H9 (cell line): ENCODE data around the gene KANSL1. TPM values are rescaled to one million over a fixed set of nuclear protein-coding genes. Genes with fewer than 3 reads are reported as not detected.

Source experiments
- DNase-seq: peaks from one replicate; pipeline ENCODE4 v3.0.0-alpha.2; 2017
- H2AFZ ChIP-seq: one replicate; pipeline ENCODE4 v1.6.1; 2013; ENCODE audit warnings: mild to moderate bottlenecking, low read length, control low read depth, moderate library complexity
- H2AK5ac ChIP-seq: 2 replicates; pipeline ENCODE4 v1.6.1; 2013; ENCODE audit warnings: low read length, control low read depth, mixed read lengths; ENCODE audit not compliant: insufficient read length
- H2BK120ac ChIP-seq: one replicate; pipeline ENCODE4 v1.6.1; 2013; ENCODE audit warnings: low read depth, mild to moderate bottlenecking, low read length, control low read depth, inconsistent platforms; ENCODE audit not compliant: poor library complexity, severe bottlenecking
- H2BK12ac ChIP-seq: 2 replicates; pipeline ENCODE4 v1.6.1; 2013; ENCODE audit warnings: low read length, control low read depth, mixed read lengths, low read depth; ENCODE audit not compliant: insufficient read length
- H2BK15ac ChIP-seq: 2 replicates; pipeline ENCODE4 v1.6.1; 2013; ENCODE audit warnings: low read depth, low read length, control low read depth
- H2BK20ac ChIP-seq: one replicate; pipeline ENCODE4 v1.6.1; 2013; ENCODE audit warnings: low read depth, mild to moderate bottlenecking, low read length, control low read depth, inconsistent platforms; ENCODE audit not compliant: poor library complexity, severe bottlenecking
- H2BK5ac ChIP-seq: 2 replicates; pipeline ENCODE4 v1.6.1; 2013; ENCODE audit warnings: low read length, control low read depth, mixed read lengths; ENCODE audit not compliant: insufficient read length
- H3K14ac ChIP-seq: 2 replicates; pipeline ENCODE4 v1.6.1; 2013; ENCODE audit warnings: low read length, control low read depth; ENCODE audit not compliant: insufficient read depth
- H3K18ac ChIP-seq: 2 replicates; pipeline ENCODE4 v1.6.1; 2013; ENCODE audit warnings: low read depth, mild to moderate bottlenecking, mixed read lengths, low read length, control low read depth; ENCODE audit not compliant: insufficient read length
- H3K23ac ChIP-seq: 2 replicates; pipeline ENCODE4 v1.6.1; 2013; ENCODE audit warnings: low read length, control low read depth, mixed read lengths, low read depth; ENCODE audit not compliant: insufficient read length
- H3K23me2 ChIP-seq: 2 replicates; pipeline ENCODE4 v1.6.1; 2013; ENCODE audit warnings: low read depth, mild to moderate bottlenecking, mixed read lengths, low read length, control low read depth; ENCODE audit not compliant: insufficient read length, poor library complexity, severe bottlenecking
- H3K27ac ChIP-seq: 2 replicates; pipeline ENCODE4 v1.5.1; 2013; ENCODE audit warnings: low read length, control low read depth, mixed read lengths, low read depth; ENCODE audit not compliant: insufficient read length
- H3K27me3 ChIP-seq: 2 replicates; pipeline ENCODE4 v1.6.1; 2013; ENCODE audit warnings: low read length, control low read depth, inconsistent platforms; ENCODE audit not compliant: insufficient read depth
- H3K4ac ChIP-seq: 2 replicates; pipeline ENCODE4 v1.6.1; 2013; ENCODE audit warnings: low read depth, mild to moderate bottlenecking, control low read depth, inconsistent platforms, low read length, moderate library complexity
- H3K4me1 ChIP-seq: 2 replicates; pipeline ENCODE4 v1.6.1; 2013; ENCODE audit warnings: low read length, control low read depth, inconsistent platforms; ENCODE audit not compliant: insufficient read depth
- H3K4me2 ChIP-seq: 2 replicates; pipeline ENCODE4 v1.6.1; 2013; ENCODE audit warnings: low read length, control low read depth, mixed read lengths; ENCODE audit not compliant: insufficient read length, insufficient read depth
- H3K56ac ChIP-seq: 2 replicates; pipeline ENCODE4 v1.6.1; 2013; ENCODE audit warnings: low read depth, mild to moderate bottlenecking, mixed read lengths, low read length, control low read depth; ENCODE audit not compliant: insufficient read length
- H3K79me1 ChIP-seq: 2 replicates; pipeline ENCODE4 v1.6.1; 2013; ENCODE audit warnings: low read depth, mild to moderate bottlenecking, moderate library complexity, low read length, control low read depth, inconsistent platforms; ENCODE audit not compliant: insufficient read depth, poor library complexity, severe bottlenecking
- H3K79me2 ChIP-seq: 2 replicates; pipeline ENCODE4 v1.6.1; 2013; ENCODE audit warnings: low read length, control low read depth, inconsistent platforms; ENCODE audit not compliant: insufficient read depth
- H3K9ac ChIP-seq: 2 replicates; pipeline ENCODE4 v1.6.1; 2013; ENCODE audit warnings: low read length, control low read depth, mixed read lengths; ENCODE audit not compliant: insufficient read length; ENCODE audit errors: extremely low read depth
- H3K9me3 ChIP-seq: one replicate; pipeline ENCODE4 v1.6.1; 2013; ENCODE audit warnings: low read depth, low read length, inconsistent platforms; ENCODE audit not compliant: control insufficient read depth
- H3T11ph ChIP-seq: one replicate; pipeline ENCODE4 v1.6.1; 2013; ENCODE audit warnings: mild to moderate bottlenecking, low read length, control low read depth, inconsistent platforms
- H4K20me1 ChIP-seq: one replicate; pipeline ENCODE4 v1.6.1; 2013; ENCODE audit not compliant: control insufficient read depth, insufficient read length, insufficient read depth
- H4K5ac ChIP-seq: 2 replicates; pipeline ENCODE4 v1.6.1; 2013; ENCODE audit warnings: low read depth, mild to moderate bottlenecking, mixed read lengths, low read length, control low read depth; ENCODE audit not compliant: insufficient read length
- H4K8ac ChIP-seq: replicated peaks from 2 replicates; pipeline ENCODE4 v1.6.1; 2013; ENCODE audit warnings: low read length, control low read depth, mixed read lengths, low read depth; ENCODE audit not compliant: insufficient read length
- H4K91ac ChIP-seq: 2 replicates; pipeline ENCODE4 v1.6.1; 2013; ENCODE audit warnings: low read depth, mild to moderate bottlenecking, moderate library complexity, mixed read lengths, low read length, control low read depth; ENCODE audit not compliant: insufficient read length
- H3K27ac Mint-ChIP-seq, 3 experiments: 2 replicates in 2 of 3; 3 replicates in 1 of 3; pipeline ENCODE4 v1.8.0; 2020 to 2021; ENCODE audit warnings: mixed read lengths in 3 of 3, mild to moderate bottlenecking in 1 of 3, moderate library complexity in 1 of 3
- H3K27me3 Mint-ChIP-seq: 2 replicates; pipeline ENCODE4 v1.8.0; 2021; ENCODE audit warnings: low read depth, mild to moderate bottlenecking, moderate library complexity, mixed read lengths
- H3K36me3 Mint-ChIP-seq, 3 experiments: 2 replicates in 2 of 3; 3 replicates in 1 of 3; pipeline ENCODE4 v1.8.0; 2020 to 2021; ENCODE audit warnings: low read depth in 3 of 3, mixed read lengths in 3 of 3; ENCODE audit not compliant: insufficient read depth in 1 of 3
- H3K4me1 Mint-ChIP-seq, 2 experiments: 2 replicates each; pipeline ENCODE4 v1.8.0; 2020; ENCODE audit warnings: mixed read lengths in 2 of 2
- H3K4me3 Mint-ChIP-seq, 2 experiments: 2 replicates in 1 of 2; 3 replicates in 1 of 2; pipeline ENCODE4 v1.8.0; 2020 to 2021; ENCODE audit warnings: mild to moderate bottlenecking in 2 of 2, mixed read lengths in 2 of 2, moderate library complexity in 1 of 2
- H3K9me3 Mint-ChIP-seq, 2 experiments: 2 replicates in 1 of 2; 3 replicates in 1 of 2; pipeline ENCODE4 v1.8.0; 2020; ENCODE audit warnings: mild to moderate bottlenecking in 2 of 2, mixed read lengths in 2 of 2, moderate library complexity in 1 of 2
- WGBS: extraction: QIAGEN DNeasy Blood & Tissue Kit; methylation state at CpG from one replicate; pipeline ENCODE4 v1.1.7; 2013; ENCODE audit warnings: missing lambda C conversion rate, low lambda C conversion rate, mixed read lengths; ENCODE audit not compliant: insufficient read length; ENCODE audit errors: extremely low coverage; 5-methylcytosine and 5-hydroxymethylcytosine counted together
- total RNA-seq: library from RNA; stranded (reverse); gene quantifications from 2 replicates; pipeline ENCODE4 v1.2.1, GENCODE V29; 2021
- TF ChIP-seq, protein P1 (sequence below): fragments of 200-600 bp; sonication (generic); conservative IDR thresholded peaks from 3 replicates; pipeline ENCODE4 v1.8.0; 2021; ENCODE audit warnings: antibody characterized with exemption, mild to moderate bottlenecking

The KANSL1 gene
- total RNA-seq, 1 experiment from 2014 or later, result 114 TPM

DNA sequence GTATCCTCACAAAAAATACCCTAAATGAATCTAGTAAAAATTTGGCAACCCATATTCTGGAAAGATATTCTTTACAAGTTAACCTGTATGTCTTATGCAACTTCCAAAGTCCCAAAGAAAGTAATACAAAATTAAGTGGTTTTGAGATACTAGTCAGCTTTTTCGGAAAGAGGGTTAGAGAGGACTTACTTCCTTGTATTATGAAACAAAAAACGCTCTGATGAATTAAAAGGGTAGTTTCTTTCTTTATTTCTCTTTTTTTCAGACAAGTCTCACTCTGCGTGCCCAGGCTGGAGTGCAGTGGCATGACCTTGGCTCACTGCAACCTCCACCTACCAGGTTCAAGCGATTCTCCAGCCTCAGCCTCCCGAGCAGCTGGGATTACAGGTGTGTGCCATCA, 51.6 kb downstream of the KANSL1 start:
- Histone ChIP-seq H2BK5ac (no peak overlapping the region), H3K79me2 (peaks cover 57% of the 10 kb centered on the region; the same call in 1 of the 2 replicates), H4K91ac (no peak overlapping the region), H4K8ac (no peak overlapping the region), H3K27me3 (no peaks in the 10 kb centered on the region), H3K9me3 (no peaks in the 10 kb centered on the region), H3K14ac (no peak overlapping the region), H2BK12ac (no peak overlapping the region), H3K4ac (no peak overlapping the region), H3K27ac (no peak overlapping the region), H3K4me2 (no peak overlapping the region), H3K9ac (no peak overlapping the region), H3K79me1 (peaks cover 3% of the 10 kb centered on the region), H2BK20ac (no peak overlapping the region), H3T11ph (no peak overlapping the region), H4K5ac (no peak overlapping the region), H3K23me2 (no peaks in the 10 kb centered on the region), H3K4me1 (peaks cover 2% of the 10 kb centered on the region; the same call in 1 of the 2 replicates), H3K18ac (no peak overlapping the region), H2AK5ac (no peak overlapping the region), H2BK120ac (no peak overlapping the region), H3K23ac (no peak overlapping the region), H4K20me1 (no peaks in the 10 kb centered on the region), H2AFZ (no peak overlapping the region), H3K56ac (no peak overlapping the region), H2BK15ac (no peak overlapping the region)
- H3K27ac Mint-ChIP-seq, result peak overlapping the region in 2 of 3 experiments; percentile 0 to 33; a peak in 2 of 7 replicates
- no peaks in the 10 kb centered on the region for H3K9me3 Mint-ChIP-seq
- WGBS, result no CpG with 5 or more reads among the region's 5 CpGs
- no peak for DNase-seq
- H3K4me3 Mint-ChIP-seq, result no peak overlapping the region
- TF ChIP-seq, protein P1, sequence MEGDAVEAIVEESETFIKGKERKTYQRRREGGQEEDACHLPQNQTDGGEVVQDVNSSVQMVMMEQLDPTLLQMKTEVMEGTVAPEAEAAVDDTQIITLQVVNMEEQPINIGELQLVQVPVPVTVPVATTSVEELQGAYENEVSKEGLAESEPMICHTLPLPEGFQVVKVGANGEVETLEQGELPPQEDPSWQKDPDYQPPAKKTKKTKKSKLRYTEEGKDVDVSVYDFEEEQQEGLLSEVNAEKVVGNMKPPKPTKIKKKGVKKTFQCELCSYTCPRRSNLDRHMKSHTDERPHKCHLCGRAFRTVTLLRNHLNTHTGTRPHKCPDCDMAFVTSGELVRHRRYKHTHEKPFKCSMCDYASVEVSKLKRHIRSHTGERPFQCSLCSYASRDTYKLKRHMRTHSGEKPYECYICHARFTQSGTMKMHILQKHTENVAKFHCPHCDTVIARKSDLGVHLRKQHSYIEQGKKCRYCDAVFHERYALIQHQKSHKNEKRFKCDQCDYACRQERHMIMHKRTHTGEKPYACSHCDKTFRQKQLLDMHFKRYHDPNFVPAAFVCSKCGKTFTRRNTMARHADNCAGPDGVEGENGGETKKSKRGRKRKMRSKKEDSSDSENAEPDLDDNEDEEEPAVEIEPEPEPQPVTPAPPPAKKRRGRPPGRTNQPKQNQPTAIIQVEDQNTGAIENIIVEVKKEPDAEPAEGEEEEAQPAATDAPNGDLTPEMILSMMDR, result no peak
- H3K4me1 Mint-ChIP-seq, result peaks cover 63 to 64% of the 10 kb centered on the region in 2 experiments
- peaks cover 0 to 8% (median 0%) of the 10 kb centered on the region in 3 experiments; a peak in 2 of 7 replicates for H3K36me3 Mint-ChIP-seq
- H3K27me3 Mint-ChIP-seq, result no peaks in the 10 kb centered on the region
